KMS-11 (cell line): Measurements from ENCODE around the gene ASIC3.

Source experiments
- H2AFZ ChIP-seq: fragments of 200-600 bp; sonication (generic); 2 replicates; pipeline ENCODE4 v1.6.1; 2016; ENCODE audit warnings: antibody characterized with exemption, mixed run types, low read depth
- H3K27ac ChIP-seq: fragments of 200-600 bp; sonication (generic); 2 replicates; pipeline ENCODE4 v1.6.1; 2016; ENCODE audit warnings: mild to moderate bottlenecking, mixed run types
- H3K27me3 ChIP-seq: fragments of 200-600 bp; sonication (generic); 2 replicates; pipeline ENCODE4 v1.6.1; 2017; ENCODE audit warnings: mild to moderate bottlenecking, low read depth, mixed run types, moderate library complexity; ENCODE audit not compliant: insufficient read depth
- H3K36me3 ChIP-seq: fragments of 200-600 bp; sonication (generic); 2 replicates; pipeline ENCODE4 v1.6.1; 2017; ENCODE audit warnings: mild to moderate bottlenecking, mixed run types; ENCODE audit not compliant: insufficient read depth
- H3K4me1 ChIP-seq: fragments of 200-600 bp; sonication (generic); 2 replicates; pipeline ENCODE4 v1.6.1; 2016; ENCODE audit warnings: mild to moderate bottlenecking, low read depth, mixed run types; ENCODE audit not compliant: poor library complexity, severe bottlenecking
- H3K4me2 ChIP-seq: fragments of 200-600 bp; sonication (generic); 2 replicates; pipeline ENCODE4 v1.7.0; 2016; ENCODE audit warnings: mild to moderate bottlenecking, mixed run types
- H3K4me3 ChIP-seq: fragments of 200-600 bp; sonication (generic); IDR thresholded peaks from 2 replicates; pipeline ENCODE4 v1.6.1; 2017; ENCODE audit warnings: low read depth, low read length, mixed read lengths; ENCODE audit not compliant: insufficient read depth
- H3K79me2 ChIP-seq: fragments of 200-600 bp; sonication (generic); 2 replicates; pipeline ENCODE4 v1.6.1; 2016; ENCODE audit warnings: low read depth, mixed run types; ENCODE audit not compliant: insufficient read depth
- H3K9ac ChIP-seq: fragments of 200-600 bp; sonication (generic); 2 replicates; pipeline ENCODE4 v1.6.1; 2016; ENCODE audit warnings: mild to moderate bottlenecking, mixed run types
- H4K20me1 ChIP-seq: fragments of 200-600 bp; sonication (generic); 2 replicates; pipeline ENCODE4 v1.6.1; 2016; ENCODE audit warnings: mild to moderate bottlenecking, mixed run types; ENCODE audit not compliant: insufficient read depth
- CTCF ChIP-seq: fragments of 200-600 bp; sonication (generic); conservative IDR thresholded peaks from 2 replicates; pipeline ENCODE4 v1.6.1; 2017; ENCODE audit warnings: low read depth, mild to moderate bottlenecking, antibody characterized with exemption, low read length, moderate library complexity, mixed read lengths

ASIC3 gene

DNA sequence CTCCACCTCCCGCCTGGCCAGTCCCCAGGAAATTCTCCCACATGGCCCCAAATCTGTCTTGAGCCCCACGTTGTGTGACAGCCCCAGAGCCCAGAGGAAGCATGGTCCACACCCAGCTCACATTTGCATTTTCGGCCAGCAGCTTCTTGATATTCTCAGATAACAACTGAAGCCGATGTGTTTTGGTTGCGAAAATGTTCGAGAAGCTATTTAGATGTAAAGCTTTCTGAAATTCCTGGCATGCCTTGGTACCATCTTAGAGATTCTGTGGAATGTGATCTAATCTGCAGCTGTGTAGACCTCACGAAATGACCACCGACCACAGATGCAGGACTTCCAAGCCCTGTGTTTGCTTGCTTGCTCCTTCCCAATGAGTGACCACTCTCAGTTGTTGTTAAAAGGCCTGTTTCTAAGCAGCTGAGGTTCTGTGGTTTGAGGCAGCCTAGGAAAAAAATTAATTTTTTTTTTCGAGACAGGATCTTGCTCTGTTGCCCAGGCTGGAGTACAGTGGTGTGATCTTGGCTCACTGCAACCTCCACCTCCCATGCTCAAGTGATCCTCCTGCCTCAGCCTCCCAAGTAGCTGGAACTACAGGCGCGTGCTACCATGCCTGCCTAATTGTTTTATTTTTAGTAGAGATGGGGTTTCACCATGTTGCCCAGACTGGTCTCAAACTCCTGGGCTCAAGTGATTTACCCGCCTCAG is 19.9 kb downstream of the ASIC3 start:
- H3K4me1 ChIP-seq, result no peaks in the 10 kb centered on the region
- H3K4me2 ChIP-seq, result no peak overlapping the region
- H3K27me3 ChIP-seq, result no peaks in the 10 kb centered on the region
- no peak overlapping the region for H3K4me3 ChIP-seq
- H3K9ac ChIP-seq, result no peak overlapping the region
- no peak overlapping the region for H2AFZ ChIP-seq
- no peak overlapping the region for H3K27ac ChIP-seq
- H4K20me1 ChIP-seq, result no peaks in the 10 kb centered on the region
- no peak for TF ChIP-seq CTCF
- H3K79me2 ChIP-seq, result no peaks in the 10 kb centered on the region
- peaks cover 8% of the 10 kb centered on the region; the same call in 1 of the 2 replicates for H3K36me3 ChIP-seq

DNA sequence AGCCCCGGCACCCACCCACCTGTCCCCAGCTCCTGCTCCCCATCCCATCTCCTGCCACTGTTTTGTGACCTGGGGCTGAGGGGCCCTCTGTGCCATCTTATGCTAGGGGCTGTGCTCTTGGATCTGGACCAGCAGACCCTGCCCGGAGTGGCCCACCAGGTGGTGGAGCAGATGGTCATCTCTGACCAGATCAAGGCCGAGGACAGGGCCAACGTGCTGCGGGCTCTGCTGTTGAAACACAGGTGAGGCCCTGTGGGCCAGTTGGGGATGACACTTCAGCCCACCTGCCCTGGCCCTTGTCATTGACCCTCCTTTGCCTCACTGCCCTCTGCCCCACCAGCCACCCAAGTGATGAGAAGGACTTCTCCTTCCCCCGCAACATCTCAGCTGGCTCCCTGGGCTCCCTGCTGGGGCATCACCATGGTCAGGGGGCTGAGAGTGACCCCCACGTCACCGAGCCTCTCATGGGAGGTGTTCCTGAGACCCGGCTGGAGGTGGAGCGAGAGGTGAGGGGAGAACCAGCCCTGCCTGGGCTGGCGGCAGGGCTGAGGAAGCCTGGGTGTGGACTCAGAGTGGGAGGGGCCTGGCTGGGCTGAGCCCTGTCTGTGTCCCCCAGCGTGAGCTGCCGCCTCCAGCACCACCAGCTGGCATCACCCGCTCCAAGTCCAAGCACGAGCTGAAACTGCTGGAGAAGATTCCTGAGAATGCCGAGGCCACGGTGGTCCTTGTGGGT is 21.7 kb downstream of the ASIC3 start:
- peaks cover 8% of the 10 kb centered on the region; the same call in 1 of the 2 replicates for H3K36me3 ChIP-seq
- no peak overlapping the region for H2AFZ ChIP-seq

GRCh38 chr7:151070574-151070960 is 22.2 kb downstream of the ASIC3 start:
- Histone ChIP-seq H3K4me3 (no peak overlapping the region), H2AFZ (no peak overlapping the region), H3K36me3 (peaks cover 8% of the 10 kb centered on the region; the same call in 1 of the 2 replicates), H3K9ac (no peak overlapping the region), H4K20me1 (no peaks in the 10 kb centered on the region), H3K4me1 (no peaks in the 10 kb centered on the region), H3K79me2 (no peaks in the 10 kb centered on the region), H3K4me2 (no peak overlapping the region), H3K27me3 (no peaks in the 10 kb centered on the region), H3K27ac (no peak overlapping the region)
- no peak for TF ChIP-seq CTCF

More for the DNA sequence above, 21.7 kb downstream of the ASIC3 start:
- Histone ChIP-seq H4K20me1 (no peaks in the 10 kb centered on the region), H3K4me2 (no peak overlapping the region), H3K27ac (no peak overlapping the region), H3K79me2 (no peaks in the 10 kb centered on the region), H3K4me1 (no peaks in the 10 kb centered on the region), H3K27me3 (no peaks in the 10 kb centered on the region), H3K9ac (no peak overlapping the region), H3K4me3 (no peak overlapping the region)
- TF ChIP-seq CTCF, result no peak

- Histone ChIP-seq H2AFZ (no peak overlapping the region), H3K27ac (no peak overlapping the region), H3K36me3 (peaks cover 8% of the 10 kb centered on the region; the same call in 1 of the 2 replicates), H3K4me2 (no peak overlapping the region), H3K9ac (no peak overlapping the region), H3K79me2 (no peaks in the 10 kb centered on the region), H3K4me3 (no peak overlapping the region), H3K4me1 (no peaks in the 10 kb centered on the region), H3K27me3 (no peaks in the 10 kb centered on the region), H4K20me1 (no peaks in the 10 kb centered on the region)
- no peak for TF ChIP-seq CTCF
Observed at GRCh38 chr7:151071032-151071866, 22.9 kb downstream of the ASIC3 start.
